ENCODE data around the gene GP9.

DNA sequence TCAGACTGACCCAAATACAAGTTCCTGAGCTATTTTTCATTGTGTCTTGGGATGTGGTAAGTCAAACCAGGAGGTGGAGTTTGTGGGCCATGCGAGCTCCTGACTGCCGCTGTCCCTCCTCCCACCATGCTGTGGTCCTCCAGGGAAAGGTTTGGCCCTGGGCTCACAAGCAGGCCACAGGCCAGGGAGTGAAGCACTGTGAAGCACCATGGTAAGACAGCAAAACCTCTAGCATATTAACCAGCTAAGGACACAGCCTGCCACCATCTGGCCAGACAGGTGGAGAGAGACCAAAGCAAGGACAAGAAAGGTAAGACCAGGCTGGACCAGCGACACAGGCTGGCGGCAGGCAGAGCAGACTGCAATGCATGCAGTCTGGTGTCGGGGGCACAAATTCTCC lies 45.7 kb downstream of the GP9 start:
- TF ChIP-seq CTCF (IDR thresholded peaks at IDR 0.05) (no peak), POLR2A (IDR thresholded peaks at IDR 0.05) (no peak), EP300 (IDR thresholded peaks at IDR 0.05) (no peak)
